Panc1 (cell line): Measurements from ENCODE around the gene NME5. TPM values are rescaled to one million over a fixed set of nuclear protein-coding genes. Genes with fewer than 3 reads are reported as not detected.

ENCODE experiments used
- ATAC-seq: fragments of 200-7000 bp; cut with Tn5 transposase; 2 replicates; pipeline ENCODE4 v1.9.1; 2020; ENCODE audit warnings: mild to moderate bottlenecking, moderate library complexity
- BruUV-seq: library from RNA; stranded (reverse); fragments of 400-500 nt; replicated peaks from 2 replicates; lab custom pipeline; 2021; lab: Mats Ljungman, UMichigan
- CTCF ChIA-PET: fragments of 300-600 bp; sonication (Branson Sonifier 250); formaldehyde crosslinking; loops from one replicate; lab custom pipeline; 2022; ENCODE audit warnings: antibody characterized with exemption; lab: Charles Lee
- POLR2A ChIA-PET: fragments of 300-600 bp; sonication (Branson Sonifier 250); formaldehyde crosslinking; loops from one replicate; lab custom pipeline; 2022; ENCODE audit warnings: antibody characterized with exemption; lab: Charles Lee
- DNase-seq: peaks from one replicate; pipeline ENCODE4 v3.0.0-alpha.2; 2010; ENCODE audit warnings: low read depth, low spot score
- H3K27ac ChIP-seq: 2 replicates; pipeline ENCODE4 v1.5.1; 2011; ENCODE audit warnings: mild to moderate bottlenecking, low read length, inconsistent platforms
- H3K27me3 ChIP-seq: fragments of 200-500 bp; sonication (Bioruptor generic); 2 replicates; pipeline ENCODE4 v1.6.0; 2014; ENCODE audit warnings: low read length, inconsistent platforms; ENCODE audit not compliant: control insufficient read depth, insufficient read depth
- H3K36me3 ChIP-seq: fragments of 200-500 bp; sonication (Bioruptor generic); 2 replicates; pipeline ENCODE4 v1.5.1; 2014; ENCODE audit warnings: inconsistent platforms, mild to moderate bottlenecking, low read length, moderate library complexity; ENCODE audit not compliant: control insufficient read depth, insufficient read depth
- H3K4me1 ChIP-seq: 2 replicates; pipeline ENCODE4 v1.5.1; 2011; ENCODE audit warnings: inconsistent platforms, mild to moderate bottlenecking, low read length, moderate library complexity; ENCODE audit not compliant: control insufficient read depth, insufficient read depth
- H3K4me3 ChIP-seq, 2 experiments: 2 replicates each; pipeline ENCODE4 v1.5.1; 2011 to 2012; ENCODE audit warnings: low read depth in 2 of 2, low read length in 2 of 2, mild to moderate bottlenecking in 2 of 2, inconsistent platforms in 1 of 2, moderate library complexity in 1 of 2
- H3K9me3 ChIP-seq: fragments of 200-500 bp; sonication (Bioruptor generic); 2 replicates; pipeline ENCODE4 v1.5.1; 2014; ENCODE audit warnings: low read depth, mild to moderate bottlenecking, inconsistent platforms, low read length, moderate library complexity; ENCODE audit not compliant: control insufficient read depth, insufficient read depth
- POLR2AphosphoS5 ChIP-seq: IDR thresholded peaks from 2 replicates; pipeline ENCODE4 v1.6.1; 2012; ENCODE audit warnings: mild to moderate bottlenecking, low read depth, low read length, moderate library complexity
- SIN3A ChIP-seq: IDR thresholded peaks from 2 replicates; pipeline ENCODE4 v1.6.1; 2012; ENCODE audit warnings: low read depth, mild to moderate bottlenecking, low read length, moderate library complexity, borderline replicate concordance; ENCODE audit not compliant: insufficient read depth
- TCF7L2 ChIP-seq: IDR thresholded peaks from 2 replicates; pipeline ENCODE4 v1.6.1; 2011; ENCODE audit warnings: mild to moderate bottlenecking, low read depth, low read length, inconsistent platforms
- in situ Hi-C: cut with HindIII; loops from 2 replicates; pipeline ENCODE4 v1.10.0; 2016; ENCODE audit warnings: low sequenced_read_pairs, low pct_unique_long_range_greater_than_20kb
- intact Hi-C: fragments of 100-400 bp; cut with micrococcal nuclease; formaldehyde crosslinking; loops from one replicate; pipeline ENCODE4 v1.10.0; 2022; ENCODE audit not compliant: unreplicated experiment
- total RNA-seq: library from RNA; stranded (reverse); gene quantifications from one replicate; pipeline ENCODE4 v1.2.1, GENCODE V29; 2021; ENCODE audit not compliant: unreplicated experiment
- TF ChIP-seq, protein P1 (sequence below), 2 experiments: IDR thresholded peaks; 2 replicates each; pipeline ENCODE4 v1.6.1; 2011 to 2012; ENCODE audit warnings: low read depth in 2 of 2, control low read depth in 1 of 2, low read length in 1 of 2, mild to moderate bottlenecking in 1 of 2, moderate library complexity in 1 of 2; ENCODE audit not compliant: insufficient read depth in 1 of 2
- TF ChIP-seq, protein P2 (sequence below): fragments of 450-650 bp; IDR thresholded peaks from 2 replicates; pipeline ENCODE4 v1.5.1; 2017; ENCODE audit warnings: mild to moderate bottlenecking

NME5 gene
- total RNA-seq, 1 experiment from 2014 or later, result 1.7 TPM

DNA sequence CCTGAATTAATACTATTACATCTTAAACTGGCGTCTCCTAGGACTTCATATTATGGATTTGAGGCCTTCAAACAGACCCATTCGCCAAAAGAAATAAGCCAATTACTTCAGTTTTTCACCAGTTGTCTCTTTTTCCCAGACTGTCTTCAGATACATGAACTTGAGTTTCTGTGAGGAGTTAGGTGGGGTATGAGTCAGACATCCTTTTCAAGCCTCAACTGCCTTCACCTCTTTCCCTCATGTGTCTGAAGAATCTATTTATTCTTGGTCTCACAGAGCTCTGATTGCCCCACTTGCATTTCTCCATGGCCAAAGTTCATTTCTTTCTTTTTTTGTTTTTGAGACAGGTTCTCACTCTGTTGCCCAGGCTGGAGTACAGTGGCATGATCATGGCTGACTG, 42.9 kb downstream of the NME5 start:
- Histone ChIP-seq H3K4me3 (no peak overlapping the region), H3K27me3 (peaks cover 3% of the 10 kb centered on the region; the same call in 1 of the 2 replicates), H3K36me3 (no peaks in the 10 kb centered on the region), H3K27ac (no peak overlapping the region), H3K4me1 (no peaks in the 10 kb centered on the region), H3K9me3 (no peaks in the 10 kb centered on the region)
- TF ChIP-seq SIN3A (no peak), TCF7L2 (no peak)
- TF ChIP-seq, protein P1, sequence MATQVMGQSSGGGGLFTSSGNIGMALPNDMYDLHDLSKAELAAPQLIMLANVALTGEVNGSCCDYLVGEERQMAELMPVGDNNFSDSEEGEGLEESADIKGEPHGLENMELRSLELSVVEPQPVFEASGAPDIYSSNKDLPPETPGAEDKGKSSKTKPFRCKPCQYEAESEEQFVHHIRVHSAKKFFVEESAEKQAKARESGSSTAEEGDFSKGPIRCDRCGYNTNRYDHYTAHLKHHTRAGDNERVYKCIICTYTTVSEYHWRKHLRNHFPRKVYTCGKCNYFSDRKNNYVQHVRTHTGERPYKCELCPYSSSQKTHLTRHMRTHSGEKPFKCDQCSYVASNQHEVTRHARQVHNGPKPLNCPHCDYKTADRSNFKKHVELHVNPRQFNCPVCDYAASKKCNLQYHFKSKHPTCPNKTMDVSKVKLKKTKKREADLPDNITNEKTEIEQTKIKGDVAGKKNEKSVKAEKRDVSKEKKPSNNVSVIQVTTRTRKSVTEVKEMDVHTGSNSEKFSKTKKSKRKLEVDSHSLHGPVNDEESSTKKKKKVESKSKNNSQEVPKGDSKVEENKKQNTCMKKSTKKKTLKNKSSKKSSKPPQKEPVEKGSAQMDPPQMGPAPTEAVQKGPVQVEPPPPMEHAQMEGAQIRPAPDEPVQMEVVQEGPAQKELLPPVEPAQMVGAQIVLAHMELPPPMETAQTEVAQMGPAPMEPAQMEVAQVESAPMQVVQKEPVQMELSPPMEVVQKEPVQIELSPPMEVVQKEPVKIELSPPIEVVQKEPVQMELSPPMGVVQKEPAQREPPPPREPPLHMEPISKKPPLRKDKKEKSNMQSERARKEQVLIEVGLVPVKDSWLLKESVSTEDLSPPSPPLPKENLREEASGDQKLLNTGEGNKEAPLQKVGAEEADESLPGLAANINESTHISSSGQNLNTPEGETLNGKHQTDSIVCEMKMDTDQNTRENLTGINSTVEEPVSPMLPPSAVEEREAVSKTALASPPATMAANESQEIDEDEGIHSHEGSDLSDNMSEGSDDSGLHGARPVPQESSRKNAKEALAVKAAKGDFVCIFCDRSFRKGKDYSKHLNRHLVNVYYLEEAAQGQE (IDR thresholded peaks at IDR 0.05; ENCODE audit: insufficient read depth in 1 of 2, low read depth in 2 of 2, low read length in 1 of 2), result no peak
- CTCF ChIA-PET, result no interaction called here
- no peak for ATAC-seq
- in situ Hi-C loops, result no loop called here
- no peak for DNase-seq
- POLR2A ChIA-PET, result no interaction called here
- intact Hi-C loops, result no loop called here
- BruUV-seq, result no TSS peak

GRCh38 chr5:138095100-138095907, 43.9 kb downstream of the NME5 start:
- no peak for TF ChIP-seq POLR2AphosphoS5
- TF ChIP-seq, protein P2, sequence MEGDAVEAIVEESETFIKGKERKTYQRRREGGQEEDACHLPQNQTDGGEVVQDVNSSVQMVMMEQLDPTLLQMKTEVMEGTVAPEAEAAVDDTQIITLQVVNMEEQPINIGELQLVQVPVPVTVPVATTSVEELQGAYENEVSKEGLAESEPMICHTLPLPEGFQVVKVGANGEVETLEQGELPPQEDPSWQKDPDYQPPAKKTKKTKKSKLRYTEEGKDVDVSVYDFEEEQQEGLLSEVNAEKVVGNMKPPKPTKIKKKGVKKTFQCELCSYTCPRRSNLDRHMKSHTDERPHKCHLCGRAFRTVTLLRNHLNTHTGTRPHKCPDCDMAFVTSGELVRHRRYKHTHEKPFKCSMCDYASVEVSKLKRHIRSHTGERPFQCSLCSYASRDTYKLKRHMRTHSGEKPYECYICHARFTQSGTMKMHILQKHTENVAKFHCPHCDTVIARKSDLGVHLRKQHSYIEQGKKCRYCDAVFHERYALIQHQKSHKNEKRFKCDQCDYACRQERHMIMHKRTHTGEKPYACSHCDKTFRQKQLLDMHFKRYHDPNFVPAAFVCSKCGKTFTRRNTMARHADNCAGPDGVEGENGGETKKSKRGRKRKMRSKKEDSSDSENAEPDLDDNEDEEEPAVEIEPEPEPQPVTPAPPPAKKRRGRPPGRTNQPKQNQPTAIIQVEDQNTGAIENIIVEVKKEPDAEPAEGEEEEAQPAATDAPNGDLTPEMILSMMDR, result no peak
- no peak for TF ChIP-seq TCF7L2
- TF ChIP-seq, protein P1 (IDR thresholded peaks at IDR 0.05; ENCODE audit: insufficient read depth in 1 of 2, low read depth in 2 of 2, low read length in 1 of 2), result no peak
- no peak for TF ChIP-seq SIN3A
- Histone ChIP-seq H3K4me1 (no peaks in the 10 kb centered on the region), H3K27me3 (peaks cover 3% of the 10 kb centered on the region; the same call in 1 of the 2 replicates), H3K36me3 (no peaks in the 10 kb centered on the region), H3K4me3 (no peak overlapping the region), H3K9me3 (no peaks in the 10 kb centered on the region), H3K27ac (no peak overlapping the region)
- intact Hi-C loops, result no loop called here
- ATAC-seq (no peak), DNase-seq (no peak)
- ChIA-PET CTCF (interaction anchor here (0.5 to 0.7 kb wide), 2 partner anchors 83 to 510 kb away, joined by 3 to 5 read pairs; partner anchors contain the start of gene KIF20A), POLR2A (no interaction called here)
- no TSS peak for BruUV-seq
- in situ Hi-C loops, result no loop called here
